ENCODE results near the gene ADNP2. TPM values are rescaled to one million over a fixed set of nuclear protein-coding genes. Genes with fewer than 3 reads are reported as not detected.

Gene ADNP2
- total RNA-seq, 4 donors from 2014 or later: 15.0 to 22.3 (median 17.7) TPM

DNA sequence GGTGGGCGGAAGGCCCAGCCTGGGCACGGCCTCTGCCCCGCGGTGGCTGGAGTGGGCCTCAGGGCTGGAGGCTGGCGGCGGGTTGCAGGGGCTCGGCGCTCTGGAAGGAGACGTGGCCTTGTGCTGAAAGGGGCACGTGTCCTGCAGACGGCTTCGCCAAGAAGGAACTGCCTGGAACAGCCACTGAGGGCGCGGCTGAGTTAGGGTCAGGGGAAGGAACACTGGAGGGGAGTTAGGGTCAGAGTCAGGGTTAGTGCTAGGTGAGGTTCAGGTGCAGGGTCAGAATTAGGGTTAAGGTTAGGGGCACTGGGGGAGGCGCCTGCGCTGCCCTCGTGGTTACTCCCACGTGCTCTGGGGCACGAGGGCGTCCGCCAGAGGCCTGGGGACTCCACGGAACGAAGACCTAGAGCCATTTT lies 933 bp upstream of the ADNP2 start:
- TF ChIP-seq POLR2AphosphoS5 (IDR thresholded peaks at IDR 0.05) (no peak), CTCF (IDR thresholded peaks at IDR 0.05) (no peak), EP300 (IDR thresholded peaks at IDR 0.05) (no peak), POLR2A (IDR thresholded peaks at IDR 0.05) (no peak)
- Histone ChIP-seq H3K27me3 (no peaks in the 10 kb centered on the region), H3K27ac (peak overlapping the region; percentile 93 to 99 (median 96)), H3K4me3 (no peak overlapping the region), H3K4me1 (peaks cover 0 to 61% (median 17%) of the 10 kb centered on the region in 3 donors), H3K9me3 (peaks cover 0 to 4% (median 0%) of the 10 kb centered on the region in 3 donors), H3K36me3 (no peaks in the 10 kb centered on the region)
- WGBS, 2 donors (ENCODE audit: low coverage in 1 of 2): 90 to 95% methylated on average over 2 to 10 of the region's 23 CpGs
- ATAC-seq: no peak

DNA sequence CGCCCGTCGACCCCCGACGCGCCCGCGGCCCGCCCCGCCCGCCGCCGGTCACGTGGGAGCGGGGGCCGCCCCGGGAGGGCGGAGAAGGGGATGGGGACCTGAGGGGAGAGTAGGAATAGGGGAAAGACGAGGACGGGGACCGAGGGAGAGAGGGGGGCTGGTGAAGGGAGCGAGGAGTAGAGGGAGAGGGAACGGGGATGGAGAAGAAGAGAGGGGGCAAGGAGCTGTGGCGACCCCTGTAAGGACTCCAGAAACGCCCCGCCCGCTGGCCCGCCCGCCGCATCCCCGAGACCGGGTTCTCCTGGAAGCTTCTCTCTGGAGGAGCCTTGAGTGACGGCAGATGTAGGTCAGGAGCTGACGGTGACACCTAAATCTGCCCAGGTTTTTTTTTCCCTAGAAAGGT lies 615 bp downstream of the ADNP2 start:
- peaks cover 0 to 56% (median 9%) of the 10 kb centered on the region in 3 donors for H3K4me1 ChIP-seq
- TF ChIP-seq POLR2AphosphoS5 (IDR thresholded peaks at IDR 0.05): no peak
- no peak for TF ChIP-seq EP300 (IDR thresholded peaks at IDR 0.05)
- no peak for TF ChIP-seq POLR2A (IDR thresholded peaks at IDR 0.05)
- TF ChIP-seq CTCF (IDR thresholded peaks at IDR 0.05): no peak
- ATAC-seq: peak; percentile 46
- 0% methylated on average over 19 of the region's 34 CpGs; no CpG with 5 or more reads in 1 of the 2 donors for WGBS, 2 donors (ENCODE audit: low coverage in 1 of 2)
- no peaks in the 10 kb centered on the region for H3K27me3 ChIP-seq
- H3K36me3 ChIP-seq: no peaks in the 10 kb centered on the region
- peak overlapping the region; percentile 93 to 99 (median 96) for H3K27ac ChIP-seq
- H3K9me3 ChIP-seq: peaks cover 0 to 4% (median 0%) of the 10 kb centered on the region in 3 donors
- H3K4me3 ChIP-seq: peak overlapping the region; percentile 83 to 84

- TF ChIP-seq CTCF (IDR thresholded peaks at IDR 0.05) (no peak), POLR2A (IDR thresholded peaks at IDR 0.05) (no peak), POLR2AphosphoS5 (IDR thresholded peaks at IDR 0.05) (no peak), EP300 (IDR thresholded peaks at IDR 0.05) (no peak)
- Histone ChIP-seq H3K4me1 (peaks cover 0 to 69% (median 9%) of the 10 kb centered on the region in 3 donors), H3K27ac (peak overlapping the region in 1 of 4 donors; percentile 18), H3K27me3 (no peaks in the 10 kb centered on the region), H3K9me3 (peaks cover 0 to 4% (median 0%) of the 10 kb centered on the region in 3 donors), H3K36me3 (peaks cover 0 to 7% of the 10 kb centered on the region in 2 donors), H3K4me3 (no peak overlapping the region)
- 7 to 38% methylated on average over 1 of the region's 1 CpG for WGBS, 2 donors (ENCODE audit: low coverage in 1 of 2)
- no peak for ATAC-seq
These were observed 3.7 kb downstream of the ADNP2 start for GRCh38 chr18:80112624-80113248.

DNA sequence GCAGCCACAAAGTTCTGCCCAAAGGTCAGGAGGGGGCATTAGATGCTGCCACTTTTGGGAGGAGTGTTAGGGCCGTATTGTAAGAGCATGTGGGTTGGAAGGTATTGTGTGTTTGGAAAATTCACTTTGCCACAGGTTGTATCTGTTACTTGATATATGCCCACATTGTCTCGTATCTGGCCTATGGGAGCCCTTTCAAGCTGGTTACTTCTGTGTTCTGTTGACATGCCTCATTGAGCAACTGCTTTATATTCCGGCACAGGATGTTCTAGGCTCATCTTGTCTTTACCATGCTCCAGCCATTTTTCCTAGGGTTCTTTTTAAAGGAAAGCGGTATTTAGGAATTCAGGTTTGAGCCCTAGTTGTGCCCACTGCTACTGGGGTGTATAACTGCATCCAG lies 6.0 kb downstream of the ADNP2 start:
- no peak for TF ChIP-seq POLR2A (IDR thresholded peaks at IDR 0.05)
- no peak for TF ChIP-seq POLR2AphosphoS5 (IDR thresholded peaks at IDR 0.05)
- TF ChIP-seq EP300 (IDR thresholded peaks at IDR 0.05): no peak
- no peak for TF ChIP-seq CTCF (IDR thresholded peaks at IDR 0.05)
- no peak for ATAC-seq
- Histone ChIP-seq H3K27me3 (no peaks in the 10 kb centered on the region), H3K27ac (no peak overlapping the region), H3K4me1 (peaks cover 0 to 63% (median 9%) of the 10 kb centered on the region in 3 donors), H3K9me3 (no peaks in the 10 kb centered on the region), H3K36me3 (peaks cover 0 to 30% of the 10 kb centered on the region in 2 donors), H3K4me3 (no peak overlapping the region)
- 92 to 96% methylated on average over 2 to 4 of the region's 4 CpGs for WGBS, 2 donors (ENCODE audit: low coverage in 1 of 2)

- Histone ChIP-seq H3K4me3 (no peak overlapping the region), H3K27ac (no peak overlapping the region), H3K27me3 (no peaks in the 10 kb centered on the region), H3K9me3 (no peaks in the 10 kb centered on the region), H3K36me3 (peaks cover 0 to 36% of the 10 kb centered on the region in 2 donors), H3K4me1 (peaks cover 0 to 29% (median 0%) of the 10 kb centered on the region in 3 donors)
- WGBS, 2 donors (ENCODE audit: low coverage in 1 of 2): 71 to 84% methylated on average over 4 to 6 of the region's 6 CpGs
- TF ChIP-seq POLR2A (IDR thresholded peaks at IDR 0.05) (no peak), CTCF (IDR thresholded peaks at IDR 0.05) (no peak), POLR2AphosphoS5 (IDR thresholded peaks at IDR 0.05) (no peak), EP300 (IDR thresholded peaks at IDR 0.05) (no peak)
- ATAC-seq: no peak
These were observed 10.0 kb downstream of the ADNP2 start for GRCh38 chr18:80119111-80119510.

Data from gastroesophageal sphincter (tissue), 4 donors.